Activated T-helper 17 cell treated with anti-CD3 and anti-CD28 coated beads, Interleukin-2, amount 50 U/mL, for 72 hours (primary cell): ENCODE data around the gene KTI12. TPM values are rescaled to one million over a fixed set of nuclear protein-coding genes. Genes with fewer than 3 reads are reported as not detected.

Experiments used
- ATAC-seq: fragments of 150-1000 bp; cut with Tn5 transposase; replicated peaks from 2 replicates; pipeline ENCODE4 v1.10.0; 2021; ENCODE audit warnings: mild to moderate bottlenecking, moderate library complexity
- H3K27ac Mint-ChIP-seq: one replicate; pipeline ENCODE4 v1.8.0; 2022; ENCODE audit warnings: mixed read lengths
- H3K27me3 Mint-ChIP-seq: one replicate; pipeline ENCODE4 v1.8.0; 2022; ENCODE audit warnings: mixed read lengths
- H3K36me3 Mint-ChIP-seq: one replicate; pipeline ENCODE4 v1.8.0; 2022; ENCODE audit warnings: low read depth, mild to moderate bottlenecking, mixed read lengths
- H3K4me1 Mint-ChIP-seq: one replicate; pipeline ENCODE4 v1.8.0; 2022; ENCODE audit warnings: mixed read lengths
- H3K4me3 Mint-ChIP-seq: one replicate; pipeline ENCODE4 v1.8.0; 2022; ENCODE audit warnings: mild to moderate bottlenecking, mixed read lengths
- H3K9me3 Mint-ChIP-seq: one replicate; pipeline ENCODE4 v1.8.0; 2022; ENCODE audit warnings: mixed read lengths
- total RNA-seq, 2 donors: library from RNA; stranded (reverse); gene quantifications; one replicate each; pipeline ENCODE4 v1.2.3, GENCODE V29; 2022

The KTI12 gene
- total RNA-seq, 2 donors from 2014 or later = 9.3 to 16.2 TPM

DNA sequence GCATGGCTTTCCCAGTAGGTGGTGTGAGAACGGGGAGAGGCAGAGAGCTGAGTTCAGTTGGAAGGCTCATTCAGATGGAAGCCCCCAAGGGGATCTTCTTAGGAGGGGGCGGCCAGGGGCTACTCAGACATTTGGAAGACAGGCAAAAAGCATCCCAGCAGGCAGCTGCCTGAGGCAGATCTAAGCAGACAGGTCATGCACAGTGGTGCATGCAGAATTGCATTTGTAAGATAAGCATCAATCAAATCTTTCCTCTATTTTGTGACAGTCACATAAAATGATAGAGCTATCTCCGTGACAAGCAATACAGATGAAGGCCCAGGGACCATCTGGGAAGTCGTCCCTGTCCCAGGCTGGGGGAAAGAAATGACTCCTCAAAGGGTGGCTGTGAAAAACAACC is 46.9 kb downstream of the KTI12 start:
- peaks cover 7% of the 10 kb centered on the region for H3K27me3 Mint-ChIP-seq
- no peak overlapping the region for H3K27ac Mint-ChIP-seq
- no peak overlapping the region for H3K4me3 Mint-ChIP-seq
- H3K9me3 Mint-ChIP-seq = no peaks in the 10 kb centered on the region
- H3K36me3 Mint-ChIP-seq = no peaks in the 10 kb centered on the region
- no peak for ATAC-seq
- H3K4me1 Mint-ChIP-seq = peaks cover 9% of the 10 kb centered on the region

DNA sequence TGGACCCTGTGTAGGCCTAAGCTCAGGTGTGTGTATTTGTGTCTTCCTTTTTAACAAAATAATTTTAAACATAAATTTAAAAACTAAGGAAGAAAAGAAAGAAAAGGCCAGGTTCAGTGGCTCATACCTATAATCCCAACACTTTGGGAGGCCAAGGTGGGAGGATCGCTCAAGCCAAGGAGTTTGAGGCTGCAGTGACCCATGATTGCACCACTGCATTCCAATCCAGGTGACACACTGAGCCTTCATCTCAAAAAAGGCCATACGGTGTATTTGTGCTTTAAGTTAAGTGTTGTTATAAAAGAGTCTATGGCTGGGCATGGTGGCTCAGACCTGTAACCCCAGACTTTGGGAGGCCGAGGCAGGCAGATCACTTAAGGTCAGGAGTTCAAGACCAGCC is 51.4 kb downstream of the KTI12 start:
- ATAC-seq = no peak
- H3K36me3 Mint-ChIP-seq = no peaks in the 10 kb centered on the region
- no peak overlapping the region for H3K4me3 Mint-ChIP-seq
- no peak overlapping the region for H3K27ac Mint-ChIP-seq
- H3K9me3 Mint-ChIP-seq = no peaks in the 10 kb centered on the region
- no peaks in the 10 kb centered on the region for H3K4me1 Mint-ChIP-seq
- no peaks in the 10 kb centered on the region for H3K27me3 Mint-ChIP-seq

Other genes with a start within 250 kb of the KTI12 start
- gene NRDC, start 155.1 kb downstream of the KTI12 start, total RNA-seq = 100 to 1,000 TPM; 135 to 174 TPM
- gene RAB3B, start 43.1 kb downstream of the KTI12 start, total RNA-seq = under 1 TPM; 0.26 TPM
- gene TXNDC12, start 21.4 kb upstream of the KTI12 start, total RNA-seq = 10 to 100 TPM; 40.9 to 47.1 TPM
- gene BTF3L4, start 22.5 kb upstream of the KTI12 start, total RNA-seq = 10 to 100 TPM; 20.2 to 29.8 TPM
- gene ZFYVE9, start 108.3 kb upstream of the KTI12 start, total RNA-seq = 1 to 10 TPM in 1 of 2 donors, under 1 TPM in 1; 0.99 to 1.8 TPM